NCI-H187 treated with DMSO at 0.1 percent for 48 hours (cell line): ENCODE data around the gene HSPB6.
"Not testable (repeated sequence)": the region's sequence is repeated elsewhere in the genome, so short reads cannot be mapped to it uniquely, and the experiment has no call there.

Experiments
- DNase-seq: peaks from one replicate; lab custom pipeline; 2025; lab: John Stamatoyannopoulos, UW

The HSPB6 gene

DNA sequence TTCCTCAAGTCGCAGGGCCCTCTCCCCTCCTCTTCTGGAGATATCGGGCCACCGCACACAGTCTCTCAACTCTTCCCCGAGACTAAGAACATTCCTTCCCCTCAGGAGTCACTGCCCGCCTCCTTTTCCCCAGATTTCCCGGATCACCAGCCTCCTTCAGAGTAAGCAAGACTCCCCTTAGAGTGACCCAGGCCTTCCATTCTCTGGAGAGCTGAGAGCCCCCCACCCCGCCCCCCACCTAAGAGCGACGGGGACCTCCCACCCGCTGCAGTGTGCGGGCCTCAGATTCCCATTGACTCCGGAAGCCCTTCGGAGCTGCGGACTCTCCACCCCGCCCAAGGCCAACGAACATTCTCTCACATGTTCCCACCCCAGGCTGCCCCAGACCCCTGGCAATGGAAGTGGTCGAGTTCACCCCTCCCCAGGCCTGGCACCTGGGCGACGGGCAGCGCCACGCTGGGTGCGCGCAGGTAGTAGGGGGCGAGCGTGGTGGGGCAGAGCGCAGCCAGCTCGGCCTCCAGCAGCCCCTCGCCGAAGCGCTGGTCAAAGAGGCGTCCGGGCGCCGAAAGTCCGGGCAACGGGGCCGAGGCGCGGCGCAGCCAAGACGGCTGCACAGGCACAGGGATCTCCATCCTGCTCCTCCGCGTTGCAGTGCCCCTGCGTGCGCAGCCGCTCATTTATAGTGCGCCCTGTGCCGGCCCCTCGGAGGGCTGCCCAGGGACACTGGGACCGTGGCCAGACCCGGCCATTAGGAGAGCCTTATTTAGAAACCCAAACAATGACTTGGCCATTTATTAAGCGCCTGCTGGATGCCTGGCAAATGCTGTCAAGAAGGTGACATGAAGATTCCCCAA is at the start of gene HSPB6:
Gene HSPB6, minus strand, starts transcription at position 653 of the 854 bp plus-strand sequence. Its CDS starts 21 bp downstream, at position 632.
- DNase-seq = no peak

DNA sequence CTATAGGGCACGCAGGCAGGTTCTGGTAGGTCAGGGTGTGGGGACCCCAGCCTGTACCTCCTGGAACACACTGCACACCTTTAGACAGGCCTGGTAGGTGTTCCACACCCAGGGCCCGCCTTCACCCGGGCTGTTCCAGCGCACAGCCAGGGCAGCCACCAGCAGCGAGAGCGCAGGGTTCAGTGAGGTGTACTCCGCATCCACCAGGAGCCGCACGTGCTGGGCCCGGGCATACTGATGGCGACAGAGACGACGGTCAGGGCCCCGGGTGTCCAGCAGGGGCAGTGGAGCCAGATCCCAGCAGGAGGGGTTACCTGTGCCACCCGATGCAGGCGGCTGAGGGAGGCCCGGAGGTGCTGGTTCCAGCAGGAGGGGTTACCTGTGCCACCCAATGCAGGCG is 49.8 kb upstream of the HSPB6 start:
- no peak for DNase-seq

GRCh38 chr19:35805526-35806102 is 48.8 kb upstream of the HSPB6 start:
- DNase-seq = no peak

DNA sequence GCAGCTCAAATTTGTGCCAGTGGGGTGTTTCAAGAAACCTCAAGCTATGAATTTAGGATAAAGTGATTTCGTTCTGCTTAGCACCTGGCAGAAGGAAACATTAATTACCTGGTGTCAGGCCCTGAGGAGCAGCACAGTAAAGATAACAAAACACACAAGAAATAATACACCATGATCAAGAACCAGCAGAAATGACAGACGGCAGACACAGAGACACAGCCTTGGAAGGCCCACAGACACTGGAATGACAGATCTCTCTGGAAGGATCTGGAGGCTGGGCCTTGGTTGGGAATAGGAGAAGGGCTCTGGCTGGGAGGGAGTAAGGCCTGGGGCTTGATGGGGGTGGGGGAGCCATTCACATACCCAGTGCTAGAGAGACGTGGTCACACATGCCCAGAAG is 45.0 kb upstream of the HSPB6 start:
- DNase-seq = no peak

- DNase-seq = no peak
Measured at GRCh38 chr19:35797663-35798062, 40.8 kb upstream of the HSPB6 start.

- DNase-seq = no peak
Measured at GRCh38 chr19:35796645-35797542, 40.1 kb upstream of the HSPB6 start.

GRCh38 chr19:35795564-35795963 is 38.7 kb upstream of the HSPB6 start:
- DNase-seq = not testable (repeated sequence)

GRCh38 chr19:35793381-35794165 is 36.7 kb upstream of the HSPB6 start:
- DNase-seq = no peak

DNA sequence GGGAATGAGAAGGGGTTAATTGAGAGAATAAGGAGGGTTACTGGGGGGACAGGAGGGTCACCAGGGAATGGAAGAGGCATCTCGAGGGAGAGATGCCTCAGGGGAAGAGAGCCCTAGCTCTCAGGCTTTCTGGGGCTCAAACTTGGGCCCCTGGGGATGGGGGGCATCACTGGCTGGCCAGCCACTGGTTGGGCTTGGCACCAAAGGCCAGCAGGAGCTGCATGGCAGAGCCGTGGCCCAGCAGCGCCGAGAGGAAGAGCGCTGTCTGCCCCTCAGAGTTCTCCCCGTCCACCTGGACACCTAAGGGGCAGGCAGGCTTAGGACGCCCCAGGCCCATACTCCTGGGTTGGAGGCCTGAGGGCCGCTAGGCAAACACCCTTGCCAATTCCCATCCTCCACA is 36.1 kb upstream of the HSPB6 start:
- DNase-seq = no peak

GRCh38 chr19:35792312-35792711 is 35.5 kb upstream of the HSPB6 start:
- DNase-seq = no peak

GRCh38 chr19:35791814-35792279 is 35.0 kb upstream of the HSPB6 start:
- DNase-seq = no peak

- DNase-seq = no peak
Measured at GRCh38 chr19:35790981-35791813, 34.4 kb upstream of the HSPB6 start.

DNA sequence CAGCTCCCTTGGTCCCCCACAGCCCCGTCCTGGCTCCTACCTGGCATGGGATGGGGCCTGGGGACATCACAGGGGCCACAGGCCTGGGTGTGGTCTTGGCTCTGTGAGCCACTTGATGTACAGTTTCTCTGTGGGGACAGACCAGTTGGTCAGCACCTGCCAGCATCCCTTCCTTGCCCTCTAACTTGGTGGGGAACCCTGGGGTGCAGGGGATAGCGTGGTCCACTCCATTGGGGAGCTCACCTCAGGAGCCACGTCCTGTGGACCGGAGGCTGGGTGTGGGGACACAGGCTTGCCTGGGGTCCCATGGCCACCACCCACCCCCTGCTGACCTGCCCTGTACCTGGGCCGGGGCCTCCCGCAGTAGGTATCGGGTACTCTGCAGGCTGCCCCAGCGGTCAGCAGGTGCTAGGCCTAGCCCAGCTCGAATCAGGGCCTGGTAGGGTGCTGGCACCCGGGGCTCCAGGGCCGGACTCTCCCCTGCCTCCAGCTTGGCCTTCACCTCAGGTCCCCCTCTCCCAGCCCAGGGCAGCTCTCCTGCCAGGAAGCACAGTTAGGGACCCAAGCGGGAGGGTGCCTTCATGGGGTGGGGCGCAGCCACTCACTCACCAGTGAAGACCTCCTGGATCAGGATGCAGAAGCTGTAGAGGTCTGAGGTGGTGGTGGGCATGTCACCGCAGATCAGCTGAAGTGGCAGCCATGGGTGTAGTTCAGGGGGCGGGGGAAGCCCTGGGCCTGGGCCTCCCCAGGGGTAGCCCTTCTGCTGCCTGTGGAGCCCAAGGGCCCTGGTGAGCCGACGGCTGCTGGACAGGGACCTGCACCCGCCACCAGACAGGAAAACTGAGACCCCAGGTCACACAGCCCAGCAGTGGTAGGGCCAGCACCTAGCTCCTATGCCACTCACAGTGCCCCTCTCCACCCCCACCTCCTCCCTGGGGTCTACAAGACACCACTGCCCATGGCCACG is 33.4 kb upstream of the HSPB6 start:
- DNase-seq = no peak

GRCh38 chr19:35789195-35789977 is 32.6 kb upstream of the HSPB6 start:
- no peak for DNase-seq

DNA sequence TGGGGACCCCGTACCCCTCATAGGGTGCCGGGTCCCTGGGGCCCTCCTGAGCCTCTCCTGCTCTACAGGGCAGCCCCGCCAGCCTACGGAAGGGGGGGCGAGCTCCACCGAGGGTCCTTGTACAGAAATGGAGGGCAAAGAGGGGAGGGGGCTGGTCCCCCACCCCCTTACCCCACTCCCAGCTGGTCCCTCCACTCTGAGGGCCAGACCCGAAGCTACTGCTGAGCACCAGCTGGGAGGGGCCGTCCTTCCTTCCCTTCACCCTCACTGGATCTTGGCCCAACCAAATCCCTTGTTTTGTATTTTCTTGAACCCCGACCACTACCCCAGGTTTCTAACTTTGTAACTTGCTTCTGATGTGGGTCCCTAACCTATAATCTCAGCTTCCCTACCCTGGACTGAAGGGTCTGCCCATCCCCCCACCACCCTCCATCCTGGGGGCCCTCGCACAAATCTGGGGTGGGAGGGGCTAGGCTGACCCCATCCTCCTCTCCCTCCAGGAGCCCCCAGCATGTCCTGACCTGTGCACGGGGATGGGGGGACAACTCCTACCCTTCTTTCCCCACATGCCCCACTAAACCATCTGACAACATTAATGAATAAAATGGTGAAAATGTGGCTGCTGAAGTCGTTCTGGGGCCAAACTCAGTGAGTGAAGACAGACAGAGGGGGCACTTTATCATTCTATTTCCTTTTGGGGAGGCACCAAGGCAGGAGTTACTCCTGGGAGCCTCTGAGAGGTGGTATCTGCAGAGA is 31.6 kb upstream of the HSPB6 start:
- no peak for DNase-seq

- DNase-seq = no peak
Measured at GRCh38 chr19:35787227-35787799, 30.5 kb upstream of the HSPB6 start.

- no peak for DNase-seq
Measured at GRCh38 chr19:35786299-35787160, 29.7 kb upstream of the HSPB6 start.
